Tongue (tissue), 2 donors: ENCODE data around the gene USP17L5. TPM values are rescaled to one million over a fixed set of nuclear protein-coding genes. Genes with fewer than 3 reads are reported as not detected.
"Not testable (repeated sequence)": the region's sequence is repeated elsewhere in the genome, so short reads cannot be mapped to it uniquely, and the experiment has no call there.

Source experiments
- DNase-seq: peaks from one replicate; pipeline ENCODE4 v3.0.0-alpha.2; 2015
- total RNA-seq: library from RNA; depleted of rRNA; stranded (reverse); fragments of >200 nt; gene quantifications from one replicate; pipeline ENCODE4 v1.2.3, GENCODE V29; 2014

USP17L5 gene
- not detected for total RNA-seq

- DNase-seq, result not testable (repeated sequence)
Measured at GRCh38 chr4:9339103-9339502, at the start of gene USP17L5. Gene USP17L5, plus strand, starts transcription at chr4:9339403. Its CDS starts 0 bp downstream, at chr4:9339403.

DNA sequence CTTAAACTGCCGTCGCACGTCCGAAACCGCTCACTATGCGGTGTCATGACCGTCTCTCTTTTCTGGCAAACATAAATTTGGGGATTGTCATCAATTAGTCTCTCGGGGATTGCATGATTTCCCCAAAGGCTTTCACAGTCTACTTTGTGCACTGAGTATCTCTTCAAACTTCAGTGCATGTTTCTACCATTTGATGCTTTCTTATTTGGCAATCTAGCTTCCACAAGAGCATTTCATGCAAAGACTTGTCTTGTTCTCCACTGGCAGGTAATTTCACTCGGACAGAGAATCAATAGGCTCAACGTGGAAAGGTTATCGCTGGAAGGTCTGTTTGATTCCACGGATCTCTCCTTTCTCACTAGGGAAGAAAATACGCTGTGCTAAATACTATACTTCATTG, 15.0 kb upstream of the USP17L5 start:
- DNase-seq, result not testable (repeated sequence)

- not testable (repeated sequence) for DNase-seq
Measured at GRCh38 chr4:9324865-9325264, 14.3 kb upstream of the USP17L5 start, which contains the start of gene USP17L24. Gene USP17L24, plus strand, starts transcription at chr4:9325165. Its CDS starts 0 bp downstream, at chr4:9325165.

DNA sequence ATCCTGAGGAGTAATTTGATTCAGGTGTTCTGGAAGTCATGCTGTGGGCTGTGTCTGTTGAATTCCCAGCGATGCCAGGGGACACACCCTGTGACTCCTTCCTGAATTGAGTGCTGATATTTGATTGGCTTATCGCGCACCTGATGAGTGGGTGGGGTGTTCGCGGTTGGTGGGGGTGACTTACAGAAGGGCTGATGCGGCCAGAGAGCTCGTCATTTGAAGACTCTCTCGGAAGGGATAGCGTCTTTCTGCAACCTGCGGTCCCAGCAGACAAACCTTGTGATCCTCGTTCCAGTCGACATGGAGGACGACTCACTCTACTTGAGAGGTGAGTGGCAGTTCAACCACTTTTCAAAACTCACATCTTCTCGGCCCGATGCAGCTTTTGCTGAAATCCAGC, 9.6 kb upstream of the USP17L5 start, which contains the start of gene USP17L25:
Gene USP17L25 (plus strand): TSS at position 301 of the 400 bp plus-strand sequence. CDS start 0 bp downstream, at position 301.
- DNase-seq, result not testable (repeated sequence)

- DNase-seq, result not testable (repeated sequence)
Measured at GRCh38 chr4:9334358-9334757, 4.8 kb upstream of the USP17L5 start, which contains the start of gene USP17L26. Gene USP17L26, plus strand, starts transcription at chr4:9334658. Its CDS starts 0 bp downstream, at chr4:9334658.

GRCh38 chr4:9343848-9344247, 4.6 kb downstream of the USP17L5 start, which contains the start of gene USP17L27:
Gene USP17L27, plus strand, starts transcription at chr4:9344148. Its CDS starts 0 bp downstream, at chr4:9344148.
- DNase-seq, result not testable (repeated sequence)

DNA sequence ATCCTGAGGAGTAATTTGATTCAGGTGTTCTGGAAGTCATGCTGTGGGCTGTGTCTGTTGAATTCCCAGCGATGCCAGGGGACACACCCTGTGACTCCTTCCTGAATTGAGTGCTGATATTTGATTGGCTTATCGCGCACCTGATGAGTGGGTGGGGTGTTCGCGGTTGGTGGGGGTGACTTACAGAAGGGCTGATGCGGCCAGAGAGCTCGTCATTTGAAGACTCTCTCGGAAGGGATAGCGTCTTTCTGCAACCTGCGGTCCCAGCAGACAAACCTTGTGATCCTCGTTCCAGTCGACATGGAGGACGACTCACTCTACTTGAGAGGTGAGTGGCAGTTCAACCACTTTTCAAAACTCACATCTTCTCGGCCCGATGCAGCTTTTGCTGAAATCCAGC, 9.4 kb downstream of the USP17L5 start, which contains the start of gene USP17L28:
Gene USP17L28 (plus strand): TSS at position 301 of the 400 bp plus-strand sequence. CDS start 0 bp downstream, at position 301.
- DNase-seq, result not testable (repeated sequence)

- DNase-seq, result not testable (repeated sequence)
Measured at GRCh38 chr4:9350866-9351265, 11.7 kb downstream of the USP17L5 start.

- DNase-seq, result not testable (repeated sequence)
Measured at GRCh38 chr4:9353338-9353737, 14.1 kb downstream of the USP17L5 start, which contains the start of gene USP17L29. Gene USP17L29, plus strand, starts transcription at chr4:9353638. Its CDS starts 0 bp downstream, at chr4:9353638.

DNA sequence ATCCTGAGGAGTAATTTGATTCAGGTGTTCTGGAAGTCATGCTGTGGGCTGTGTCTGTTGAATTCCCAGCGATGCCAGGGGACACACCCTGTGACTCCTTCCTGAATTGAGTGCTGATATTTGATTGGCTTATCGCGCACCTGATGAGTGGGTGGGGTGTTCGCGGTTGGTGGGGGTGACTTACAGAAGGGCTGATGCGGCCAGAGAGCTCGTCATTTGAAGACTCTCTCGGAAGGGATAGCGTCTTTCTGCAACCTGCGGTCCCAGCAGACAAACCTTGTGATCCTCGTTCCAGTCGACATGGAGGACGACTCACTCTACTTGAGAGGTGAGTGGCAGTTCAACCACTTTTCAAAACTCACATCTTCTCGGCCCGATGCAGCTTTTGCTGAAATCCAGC, 23.6 kb downstream of the USP17L5 start, which contains the start of gene USP17L30:
Gene USP17L30 (plus strand): TSS at position 301 of the 400 bp plus-strand sequence. CDS start 0 bp downstream, at position 301.
- DNase-seq, result not testable (repeated sequence)

DNA sequence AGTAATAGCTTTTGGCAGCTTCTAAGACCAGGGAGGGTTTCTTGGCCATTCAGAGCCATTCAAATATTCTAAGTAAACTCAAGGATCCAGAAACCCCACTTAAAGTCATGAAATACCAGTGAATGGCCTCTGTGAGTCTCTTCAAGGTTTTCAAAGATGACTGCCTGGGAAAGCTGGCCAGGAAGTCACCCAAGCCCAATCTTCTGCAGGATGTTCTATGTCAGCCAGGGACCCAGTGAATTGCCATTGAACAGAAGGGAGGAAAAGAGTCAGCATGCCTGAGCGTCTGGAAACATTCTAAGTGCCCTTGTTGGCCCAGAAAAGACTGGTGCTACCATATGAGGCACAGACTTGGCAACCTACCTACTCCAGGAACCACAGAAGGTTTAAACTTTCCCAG, 40.7 kb downstream of the USP17L5 start:
- not testable (repeated sequence) for DNase-seq

GRCh38 chr4:9381012-9381534, 41.9 kb downstream of the USP17L5 start:
- peak; percentile 1 for DNase-seq

DNA sequence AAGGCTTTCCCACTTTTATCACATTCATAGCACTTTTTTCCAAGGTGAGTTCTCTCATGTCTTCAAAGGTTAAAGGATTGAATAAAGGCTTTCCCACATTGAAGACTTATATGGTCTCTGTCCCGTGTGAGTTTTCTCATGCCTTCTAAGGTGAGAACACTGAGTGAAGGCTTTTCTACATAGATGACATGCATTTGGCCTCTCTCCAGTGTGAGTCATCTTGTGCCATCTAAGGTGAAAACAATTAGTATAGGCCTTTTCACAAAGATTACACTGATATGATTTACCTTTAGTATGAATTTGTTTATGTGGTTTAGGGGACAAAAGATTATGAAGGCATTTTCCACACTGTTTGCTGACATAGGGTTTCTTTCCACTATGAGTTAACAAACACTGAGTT, 44.9 kb downstream of the USP17L5 start:
- no peak for DNase-seq

DNA sequence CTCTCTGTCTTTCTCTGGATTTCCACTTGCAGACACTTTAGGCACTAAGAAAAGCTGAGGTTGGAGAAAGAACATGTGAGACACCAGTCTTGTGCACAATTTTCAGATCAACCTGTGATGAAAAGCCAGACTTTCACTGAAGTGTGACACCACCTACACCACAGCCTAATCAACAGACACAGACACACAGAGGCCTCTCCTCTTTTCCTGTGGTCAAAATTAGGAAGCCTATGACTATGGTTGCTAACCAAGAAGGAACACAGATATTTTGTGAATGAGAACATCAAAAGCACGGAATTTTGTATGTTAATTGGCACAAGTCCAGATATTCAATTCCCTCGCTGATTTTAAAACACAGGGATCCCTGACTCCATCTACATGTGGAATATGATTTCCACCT, 49.8 kb downstream of the USP17L5 start:
- DNase-seq, result not testable (repeated sequence)

Other genes starting within 250 kb of the USP17L5 start
- not detected for gene FAM90A26, start 169.0 kb upstream of the USP17L5 start, total RNA-seq
- gene USP17L10, start 128.7 kb upstream of the USP17L5 start, total RNA-seq, result not detected
- not detected for gene USP17L11, start 124.0 kb upstream of the USP17L5 start, total RNA-seq
- not detected for gene USP17L12, start 119.3 kb upstream of the USP17L5 start, total RNA-seq
- not detected for gene USP17L13, start 114.5 kb upstream of the USP17L5 start, total RNA-seq
- not detected for gene USP17L15, start 105.0 kb upstream of the USP17L5 start, total RNA-seq
- not detected for gene USP17L17, start 95.5 kb upstream of the USP17L5 start, total RNA-seq
- not detected for gene USP17L18, start 90.8 kb upstream of the USP17L5 start, total RNA-seq
- gene USP17L19, start 86.0 kb upstream of the USP17L5 start, total RNA-seq, result not detected
- gene USP17L20, start 81.3 kb upstream of the USP17L5 start, total RNA-seq, result not detected
- not detected for gene USP17L21, start 76.5 kb upstream of the USP17L5 start, total RNA-seq
- not detected for gene USP17L22, start 71.8 kb upstream of the USP17L5 start, total RNA-seq
- not detected for gene USP17L24, start 14.2 kb upstream of the USP17L5 start, total RNA-seq
- gene USP17L25, start 9.5 kb upstream of the USP17L5 start, total RNA-seq, result not detected
- not detected for gene USP17L26, start 4.7 kb upstream of the USP17L5 start, total RNA-seq
- gene USP17L27, start 4.7 kb downstream of the USP17L5 start, total RNA-seq, result not detected
- not detected for gene USP17L28, start 9.5 kb downstream of the USP17L5 start, total RNA-seq
- gene USP17L29, start 14.2 kb downstream of the USP17L5 start, total RNA-seq, result not detected
- gene USP17L30, start 23.7 kb downstream of the USP17L5 start, total RNA-seq, result not detected
- not detected for gene DEFB131A, start 105.0 kb downstream of the USP17L5 start, total RNA-seq